Measurements from ENCODE around the gene WDR18.

GRCh38 chr19:962683-963400 lies 21.3 kb upstream of the WDR18 start:
- TF ChIP-seq CTCF (IDR thresholded peaks at IDR 0.05; ENCODE audit: insufficient read depth, low read length) (no peak), POLR2AphosphoS5 (IDR thresholded peaks at IDR 0.05; ENCODE audit: low read depth) (no peak), REST (IDR thresholded peaks at IDR 0.05; ENCODE audit: insufficient replicate concordance, low read depth) (no peak), GABPA (IDR thresholded peaks at IDR 0.05; ENCODE audit: low read depth) (no peak)

Data from HL-60 (cell line).